ENCODE measurements around the gene SIT1. TPM values are rescaled to one million over a fixed set of nuclear protein-coding genes. Genes with fewer than 3 reads are reported as not detected.

Gene SIT1
- polyA plus RNA-seq, 12 donors, result 0.13 to 2.3 (median 0.20) TPM; not detected in 3

DNA sequence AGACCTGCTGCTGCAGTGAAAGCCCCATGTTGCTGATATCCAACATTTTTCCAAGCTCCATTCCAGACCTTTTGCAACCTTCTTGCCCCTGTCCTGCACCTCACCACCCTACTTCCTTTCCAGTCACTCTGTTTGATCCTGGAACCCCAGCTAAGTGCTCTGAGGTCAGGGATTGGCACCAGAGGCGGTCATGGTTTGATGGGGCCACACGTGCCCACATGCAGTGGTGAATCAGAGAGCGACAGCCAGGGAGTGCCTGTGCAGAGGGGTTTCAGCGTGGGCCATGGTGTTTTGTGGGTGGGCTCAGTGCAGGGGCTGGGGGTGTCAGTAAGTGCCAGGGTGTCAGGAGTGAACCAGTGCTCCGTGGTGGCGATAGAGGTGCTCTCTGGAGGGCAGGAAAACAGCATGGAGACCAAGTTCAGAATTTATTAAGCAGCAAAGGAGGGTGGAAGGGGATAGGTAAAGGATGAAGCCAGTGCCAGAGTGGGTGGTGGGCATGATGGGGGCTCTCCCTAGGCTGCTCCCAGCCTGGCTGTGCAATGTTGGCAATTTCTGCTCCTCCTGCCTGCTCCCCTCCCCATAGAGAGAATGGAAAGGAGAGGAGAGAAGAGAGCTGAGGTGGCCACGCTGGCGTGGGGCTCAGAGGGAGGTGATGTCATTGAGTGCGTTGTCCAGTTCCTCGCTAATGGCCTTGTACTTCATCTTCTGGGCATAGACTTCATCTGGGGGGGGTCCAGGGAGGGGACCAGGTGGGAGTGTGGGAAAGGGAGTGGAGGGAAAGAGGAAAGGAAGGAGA lies 32.0 kb upstream of the SIT1 start:
- no peak for DNase-seq

DNA sequence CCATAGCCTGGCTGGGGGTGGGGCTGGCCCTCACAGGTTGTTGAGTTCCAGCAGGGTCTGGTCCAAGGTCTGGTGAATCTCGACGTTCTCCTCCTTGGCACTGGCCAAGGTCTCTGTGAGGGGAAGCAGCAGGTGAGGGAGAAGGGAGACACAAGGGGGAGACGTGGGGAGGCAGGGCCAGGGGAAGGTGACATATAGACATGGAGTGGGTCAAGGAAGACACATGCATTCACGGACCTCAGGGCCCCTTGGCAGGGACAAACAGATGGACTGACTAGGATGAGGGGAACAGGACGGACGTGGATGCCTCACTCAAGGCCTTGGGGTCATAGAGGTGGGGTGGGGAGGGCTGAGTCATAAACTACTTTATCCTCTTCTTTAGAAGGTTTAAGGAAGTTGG lies 31.3 kb upstream of the SIT1 start:
- no peak for DNase-seq

DNA sequence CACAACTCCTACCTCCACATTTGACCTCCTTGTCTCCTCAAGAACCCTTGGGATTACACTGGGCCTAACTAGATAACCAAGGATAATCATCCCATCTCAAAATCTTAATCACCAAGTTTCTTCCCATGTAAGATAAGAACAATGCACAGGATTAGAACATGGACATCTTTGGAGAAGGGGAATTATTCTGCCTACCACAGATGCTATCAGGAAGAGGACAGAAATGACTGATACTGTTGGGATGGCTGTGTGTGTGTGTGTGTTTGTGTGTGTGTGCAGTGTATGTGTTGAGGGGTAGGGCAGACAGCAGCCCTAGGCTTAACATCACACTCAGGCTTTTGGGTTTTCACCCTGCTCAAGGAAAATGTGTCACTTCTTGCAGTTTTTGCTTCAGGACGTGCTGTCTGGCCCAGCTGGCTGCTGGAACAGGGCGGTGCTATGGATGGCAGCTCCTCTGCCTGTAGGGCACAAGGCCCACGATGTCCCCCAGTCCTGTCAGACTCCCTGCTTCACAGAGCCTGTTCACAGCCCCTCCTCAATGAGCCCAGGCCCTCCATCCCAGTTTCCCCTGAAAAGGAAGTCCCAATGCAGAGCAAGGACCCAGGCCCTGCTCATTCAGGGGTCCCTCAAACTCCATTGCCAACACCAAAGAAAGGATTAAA lies 30.7 kb upstream of the SIT1 start:
- no peak for DNase-seq

DNA sequence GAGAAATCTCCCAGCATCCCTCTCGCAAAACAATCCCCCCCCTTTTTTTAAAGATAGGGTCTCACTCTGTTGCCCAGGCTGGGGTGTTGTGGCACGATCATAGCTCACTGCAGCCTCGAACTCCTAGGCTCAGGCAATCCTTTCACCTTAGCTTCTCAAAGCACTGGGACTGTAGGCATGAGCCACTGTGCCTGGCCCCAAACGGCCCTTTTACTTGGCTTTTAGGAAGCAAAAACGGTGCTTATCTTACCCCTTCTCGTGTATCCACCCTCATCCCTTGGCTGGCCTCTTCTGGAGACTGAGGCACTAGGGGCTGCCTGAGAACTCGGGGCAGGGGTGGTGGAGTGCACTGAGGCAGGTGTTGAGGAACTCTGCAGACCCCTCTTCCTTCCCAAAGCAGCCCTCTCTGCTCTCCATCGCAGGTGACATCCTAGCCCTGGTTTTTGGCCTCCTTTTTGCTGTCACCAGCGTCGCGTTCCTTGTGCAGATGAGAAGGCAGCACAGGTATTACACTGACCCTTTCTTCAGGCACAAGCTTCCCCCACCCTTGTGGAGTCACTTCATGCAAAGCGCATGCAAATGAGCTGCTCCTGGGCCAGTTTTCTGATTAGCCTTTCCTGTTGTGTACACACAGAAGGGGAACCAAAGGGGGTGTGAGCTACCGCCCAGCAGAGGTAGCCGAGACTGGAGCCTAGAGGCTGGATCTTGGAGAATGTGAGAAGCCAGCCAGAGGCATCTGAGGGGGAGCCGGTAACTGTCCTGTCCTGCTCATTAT lies 29.8 kb upstream of the SIT1 start:
- no peak for DNase-seq

GRCh38 chr9:35679766-35680330 lies 29.1 kb upstream of the SIT1 start:
- DNase-seq, result no peak

DNA sequence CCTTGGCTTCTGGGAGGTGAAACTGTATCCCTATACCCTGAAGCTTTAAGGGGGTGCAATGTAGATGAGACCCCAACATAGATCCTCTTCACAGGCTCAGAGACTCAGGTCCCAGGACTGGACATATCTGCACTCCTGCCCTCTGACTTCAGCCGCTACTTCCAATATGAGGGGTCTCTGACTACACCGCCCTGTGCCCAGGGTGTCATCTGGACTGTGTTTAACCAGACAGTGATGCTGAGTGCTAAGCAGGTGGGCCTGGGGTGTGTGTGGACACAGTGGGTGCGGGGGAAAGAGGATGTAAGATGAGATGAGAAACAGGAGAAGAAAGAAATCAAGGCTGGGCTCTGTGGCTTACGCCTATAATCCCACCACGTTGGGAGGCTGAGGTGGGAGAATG lies 28.4 kb upstream of the SIT1 start:
- DNase-seq, result no peak

- DNase-seq, result no peak
These were observed 25.1 kb upstream of the SIT1 start for GRCh38 chr9:35675732-35676392.

DNA sequence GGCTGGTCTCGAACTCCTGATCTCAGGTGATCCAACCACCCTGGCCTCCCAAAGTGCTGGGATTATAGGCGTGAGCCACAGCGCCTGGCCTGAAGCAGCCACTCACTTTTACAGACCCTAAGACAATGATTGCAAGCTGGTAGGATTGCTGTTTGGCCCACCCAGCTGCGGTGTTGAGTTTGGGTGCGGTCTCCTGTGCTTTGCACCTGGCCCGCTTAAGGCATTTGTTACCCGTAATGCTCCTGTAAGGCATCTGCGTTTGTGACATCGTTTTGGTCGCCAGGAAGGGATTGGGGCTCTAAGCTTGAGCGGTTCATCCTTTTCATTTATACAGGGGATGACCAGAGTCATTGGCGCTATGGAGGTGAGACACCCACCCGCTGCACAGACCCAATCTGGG lies 24.5 kb upstream of the SIT1 start:
- DNase-seq, result no peak

- no peak for DNase-seq
These were observed 23.3 kb upstream of the SIT1 start for GRCh38 chr9:35674025-35674361.

- DNase-seq, result no peak
These were observed 22.6 kb upstream of the SIT1 start, which contains the start of gene CA9 for GRCh38 chr9:35673132-35674024. Gene CA9, plus strand, starts transcription at chr9:35673928. Its CDS starts 32 bp downstream, at chr9:35673960.

DNA sequence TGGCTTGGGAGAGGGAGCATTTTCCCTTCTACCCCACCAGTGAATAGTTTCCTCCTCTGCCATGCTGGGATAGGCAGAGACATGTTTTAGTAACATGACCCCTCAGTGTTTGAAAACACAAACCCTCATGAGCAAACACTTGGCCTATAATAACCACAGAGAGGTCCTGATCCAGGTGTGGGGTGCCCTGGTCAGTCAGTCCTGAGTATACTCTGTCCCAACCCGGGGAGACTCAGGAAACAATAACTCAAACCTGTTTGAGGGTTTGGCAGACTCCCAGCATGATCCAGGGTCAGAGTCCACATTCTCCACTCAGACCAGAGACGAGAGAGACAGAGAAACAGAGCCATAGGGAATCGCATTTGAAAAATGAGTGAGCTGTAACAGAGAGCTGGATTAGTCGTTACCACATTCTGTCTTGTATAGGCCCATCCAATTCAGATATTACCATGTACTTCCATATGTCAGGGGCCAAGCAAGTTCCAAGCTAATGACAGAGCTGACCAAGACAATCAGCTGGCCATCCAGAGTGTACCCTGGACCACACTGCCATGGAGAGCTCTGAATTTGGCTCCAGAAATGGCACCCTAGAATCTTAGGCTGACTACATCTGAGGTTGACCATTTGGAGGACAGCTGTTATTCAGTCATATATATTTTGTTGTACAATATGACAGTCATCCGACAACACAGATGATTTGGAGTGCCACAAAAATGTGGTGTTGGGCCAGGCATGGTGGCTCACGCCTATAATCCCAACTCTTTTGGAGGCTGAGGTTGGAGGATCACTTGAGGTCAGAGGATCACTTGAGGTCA lies 18.8 kb upstream of the SIT1 start:
- DNase-seq, result no peak

DNA sequence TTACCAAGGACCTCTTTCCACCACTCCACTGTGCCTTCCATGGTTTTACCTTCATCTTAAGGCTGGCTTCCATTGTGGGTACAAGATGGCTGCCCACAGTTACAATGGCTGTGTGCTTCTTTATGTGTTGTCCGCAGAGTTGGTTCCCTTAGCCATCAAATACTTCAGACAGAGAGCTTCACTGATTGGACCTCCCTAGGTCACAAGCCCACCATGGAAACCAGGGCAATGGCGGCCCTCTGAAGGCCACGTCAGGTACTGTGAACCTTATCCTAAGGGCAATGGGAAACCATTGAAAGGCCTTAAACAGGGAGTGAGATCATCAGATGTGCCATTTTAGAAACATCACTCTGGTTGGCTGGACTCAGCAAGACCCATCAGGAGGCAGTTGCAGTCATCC lies 17.2 kb upstream of the SIT1 start:
- DNase-seq, result no peak

DNA sequence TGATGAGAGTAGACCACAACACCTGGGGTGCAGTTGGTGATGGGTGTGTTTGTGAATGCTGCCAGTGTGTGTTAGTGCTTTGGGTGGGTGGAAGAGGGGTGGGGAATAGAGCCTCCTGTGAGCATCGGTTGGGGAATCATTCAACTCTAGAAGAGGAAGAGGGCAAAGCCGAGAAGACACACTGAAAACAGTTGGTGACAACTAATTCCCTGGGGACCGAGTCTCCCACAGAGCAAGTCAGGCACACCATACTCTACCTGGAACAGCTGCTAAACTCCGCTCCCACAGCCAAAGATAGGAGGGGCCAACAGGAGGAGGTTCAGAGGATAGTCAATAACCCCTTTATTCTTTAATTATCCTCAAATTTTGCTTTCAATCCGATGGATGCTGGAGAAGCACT lies 15.8 kb upstream of the SIT1 start:
- DNase-seq, result no peak

GRCh38 chr9:35666045-35666444 lies 15.3 kb upstream of the SIT1 start:
- DNase-seq, result no peak

- DNase-seq, result no peak
These were observed 14.7 kb upstream of the SIT1 start for GRCh38 chr9:35665471-35665818.

DNA sequence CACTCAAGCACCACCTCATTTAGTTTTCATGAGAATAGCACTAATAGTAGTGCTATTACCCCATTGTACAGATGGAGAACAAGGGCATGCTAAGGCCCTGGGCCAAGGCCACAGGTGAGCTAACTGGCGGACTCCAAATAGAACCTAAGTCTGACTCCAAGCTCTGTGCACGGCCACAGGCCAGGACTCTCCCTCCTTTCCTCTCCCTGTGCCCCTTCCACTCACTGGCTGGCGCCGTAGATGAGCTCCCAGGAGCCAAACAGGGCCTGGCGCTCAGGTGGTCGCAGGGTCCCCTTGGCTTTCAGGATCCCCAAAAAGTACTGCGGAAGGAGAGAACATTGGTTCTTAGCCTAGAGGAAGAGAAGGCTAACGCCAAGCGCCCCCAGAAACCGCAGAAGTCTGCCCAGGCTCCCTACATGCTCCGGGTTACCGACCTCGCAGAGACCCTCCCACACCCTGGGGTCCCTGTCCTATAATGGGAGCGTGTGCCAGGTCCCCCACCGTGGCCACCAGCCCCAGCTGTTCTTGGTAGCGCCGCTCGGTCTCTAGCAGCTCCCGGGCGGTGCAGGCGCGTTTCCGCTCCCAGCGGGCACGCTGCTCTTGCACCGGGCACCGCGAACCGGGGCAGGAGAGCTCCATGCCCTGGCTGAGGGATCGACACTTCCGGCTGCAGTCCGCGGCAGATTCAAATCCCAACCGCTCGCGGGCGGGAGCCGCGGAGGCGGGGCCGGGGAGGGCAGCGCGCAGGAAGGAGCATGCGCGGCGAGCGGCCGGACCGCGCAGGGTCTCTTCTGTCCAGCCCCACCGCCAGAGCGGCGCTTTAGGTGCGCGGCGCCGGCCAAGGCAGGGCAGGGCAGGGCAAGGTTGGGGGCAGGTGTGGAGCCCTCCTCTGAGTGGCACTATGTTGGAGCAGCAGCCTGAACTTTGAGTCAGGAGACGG lies 14.1 kb upstream of the SIT1 start, which contains the start of gene ARHGEF39:
Gene ARHGEF39, minus strand, starts transcription at position 665 of the 940 bp plus-strand sequence. Its CDS starts 26 bp downstream, at position 639.
- DNase-seq, result peak; percentile 75

DNA sequence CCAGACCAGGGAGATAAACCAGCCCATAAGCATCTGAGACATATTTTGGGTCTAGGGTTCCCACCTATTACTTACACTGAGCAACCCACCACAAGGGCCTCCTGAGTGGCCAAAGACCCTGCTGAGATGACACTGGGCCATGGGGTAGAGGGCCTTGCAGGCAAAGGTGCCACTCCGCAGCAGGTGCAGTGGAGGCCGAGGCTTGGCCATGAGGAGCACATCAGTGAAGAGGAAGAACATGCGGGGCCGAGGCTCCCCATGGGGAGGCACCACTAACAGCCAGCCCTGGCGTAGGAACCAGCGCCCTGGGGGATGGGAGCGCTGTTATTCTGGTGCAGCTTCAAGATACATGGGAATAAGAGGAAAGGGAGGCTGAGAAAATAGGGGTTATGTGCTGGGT lies 11.7 kb upstream of the SIT1 start:
- no peak for DNase-seq

DNA sequence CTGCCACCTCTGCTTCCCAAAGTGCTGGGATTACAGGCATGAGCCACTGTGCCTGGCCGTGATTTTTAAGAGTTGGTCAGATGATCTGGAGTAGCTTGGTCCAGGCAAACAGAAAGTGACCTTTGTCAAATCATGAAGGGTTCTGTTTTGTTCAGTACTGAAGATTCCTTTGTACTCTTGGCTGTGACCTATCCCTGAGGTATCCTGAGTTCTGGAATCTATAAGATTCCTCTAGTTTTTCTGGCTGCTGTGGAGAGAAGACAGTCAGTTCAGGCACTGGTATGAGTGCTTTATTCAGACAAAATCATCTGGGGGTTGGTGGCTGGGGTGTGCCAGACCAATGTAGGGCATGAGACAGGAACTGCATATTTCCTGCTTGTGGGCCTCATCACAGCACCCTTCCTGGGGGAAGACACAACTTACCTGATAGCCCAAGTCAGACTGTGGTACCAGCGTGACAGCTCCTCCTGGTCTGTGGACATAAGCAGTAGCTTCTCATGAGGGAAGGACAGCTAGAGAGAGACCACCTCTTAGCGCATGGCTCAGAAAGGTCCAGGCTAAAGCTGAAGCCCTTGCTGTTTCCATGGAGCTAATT lies 11.1 kb upstream of the SIT1 start:
- no peak for DNase-seq
